ENCODE results near the gene SF3A1. TPM values are rescaled to one million over a fixed set of nuclear protein-coding genes. Genes with fewer than 3 reads are reported as not detected.
A peak's percentile ranks its signal among the peaks of the same experiment; 100 is the strongest.
"Not testable (repeated sequence)": the region's sequence is repeated elsewhere in the genome, so short reads cannot be mapped to it uniquely, and the experiment has no call there.

The SF3A1 gene
- total RNA-seq = 164 TPM
- long read RNA-seq, full-length matches to known transcripts = 40 of 63 reads
- long read RNA-seq, partial matches to known transcripts = 22 of 63 reads
- long read RNA-seq, other reads (novel, unspliced or antisense) = 1 of 63 reads

- Histone ChIP-seq H3K27ac (peak within 1 kb of the TSS; percentile 100), H3K27me3 (no peaks in the 10 kb centered on the region), H3K9me3 (no peaks in the 10 kb centered on the region), H3K4me1 (peaks cover 32% of the 10 kb centered on the region), H3K36me3 (peaks cover 15% of the 10 kb centered on the region), H3K4me3 (peak within 1 kb of the TSS; percentile 99)
- intact Hi-C loops (cut with DNase I) = no loop called here
- ATAC-seq (peak; percentile 98), DNase-seq (peak; percentile 96)
- no peak for TF ChIP-seq CTCF (IDR thresholded peaks at IDR 0.05)
Observed at GRCh38 chr22:30356449-30357235, at the start of gene SF3A1, which contains the start of gene CCDC157. SF3A1 (minus strand) TSS chr22:30356894; CDS start chr22:30356792, 102 bp downstream. CCDC157 (plus strand) TSS chr22:30357007; CDS start chr22:30366001, 8,994 bp downstream.

GRCh38 chr22:30406400-30406799 is 49.7 kb upstream of the SF3A1 start:
- no peak overlapping the region for H3K27ac ChIP-seq
- H3K27me3 ChIP-seq = no peaks in the 10 kb centered on the region
- H3K4me1 ChIP-seq = no peaks in the 10 kb centered on the region
- ATAC-seq = no peak
- TF ChIP-seq CTCF (IDR thresholded peaks at IDR 0.05) = no peak
- H3K9me3 ChIP-seq = no peaks in the 10 kb centered on the region
- intact Hi-C loops (cut with DNase I) = no loop called here
- peaks cover 17% of the 10 kb centered on the region for H3K36me3 ChIP-seq
- H3K4me3 ChIP-seq = no peak overlapping the region
- no peak for DNase-seq

GRCh38 chr22:30405731-30406130 is 49.0 kb upstream of the SF3A1 start:
- no peaks in the 10 kb centered on the region for H3K27me3 ChIP-seq
- no peak overlapping the region for H3K4me3 ChIP-seq
- ATAC-seq (no peak), DNase-seq (no peak)
- intact Hi-C loops (cut with DNase I) = no loop called here
- H3K4me1 ChIP-seq = no peaks in the 10 kb centered on the region
- TF ChIP-seq CTCF (IDR thresholded peaks at IDR 0.05) = no peak
- H3K9me3 ChIP-seq = no peaks in the 10 kb centered on the region
- peaks cover 13% of the 10 kb centered on the region for H3K36me3 ChIP-seq
- no peak overlapping the region for H3K27ac ChIP-seq

- Histone ChIP-seq H3K36me3 (peaks cover 13% of the 10 kb centered on the region), H3K27me3 (no peaks in the 10 kb centered on the region), H3K4me3 (no peak overlapping the region), H3K4me1 (no peaks in the 10 kb centered on the region), H3K27ac (no peak overlapping the region), H3K9me3 (no peaks in the 10 kb centered on the region)
- ATAC-seq = no peak
- DNase-seq = no peak
- intact Hi-C loops (cut with DNase I) = no loop called here
- no peak for TF ChIP-seq CTCF (IDR thresholded peaks at IDR 0.05)
Observed at GRCh38 chr22:30404307-30404706, 47.6 kb upstream of the SF3A1 start.

- H3K4me1 ChIP-seq; intact Hi-C loops (cut with DNase I); H3K27me3 ChIP-seq; ATAC-seq; DNase-seq; H3K4me3 ChIP-seq; H3K9me3 ChIP-seq; H3K27ac ChIP-seq: not testable (repeated sequence)
- peaks cover 13% of the 10 kb centered on the region for H3K36me3 ChIP-seq
Observed at GRCh38 chr22:30402766-30403104, 46.0 kb upstream of the SF3A1 start.

- intact Hi-C loops (cut with DNase I) = no loop called here
- Histone ChIP-seq H3K4me1 (peaks cover 6% of the 10 kb centered on the region), H3K27me3 (no peaks in the 10 kb centered on the region), H3K27ac (no peak overlapping the region), H3K4me3 (no peak overlapping the region), H3K36me3 (peaks cover 8% of the 10 kb centered on the region), H3K9me3 (no peaks in the 10 kb centered on the region)
- DNase-seq = no peak
- ATAC-seq = no peak
- no peak for TF ChIP-seq CTCF (IDR thresholded peaks at IDR 0.05)
Observed at GRCh38 chr22:30402028-30402765, 45.5 kb upstream of the SF3A1 start.

- ATAC-seq; H3K9me3 ChIP-seq; intact Hi-C loops (cut with DNase I); H3K4me3 ChIP-seq; H3K36me3 ChIP-seq; H3K27ac ChIP-seq; H3K27me3 ChIP-seq; DNase-seq: not testable (repeated sequence)
- peaks cover 13% of the 10 kb centered on the region for H3K4me1 ChIP-seq
Observed at GRCh38 chr22:30401024-30401423, 44.3 kb upstream of the SF3A1 start.
